Liver (tissue), 3 donors: ENCODE results near the gene ARHGAP32.

Experiments used
- ATF3 ChIP-seq: IDR thresholded peaks from 2 replicates; pipeline ENCODE4 v1.6.1; 2016; ENCODE audit warnings: antibody characterized with exemption
- CTCF ChIP-seq: fragments of 150-350 bp; IDR thresholded peaks from 2 replicates; pipeline ENCODE4 v1.5.1; 2017; ENCODE audit warnings: improper control_type of control experiment, low read depth, low read length; ENCODE audit not compliant: missing input control
- EGR1 ChIP-seq, 2 donors: IDR thresholded peaks; 2 replicates each; pipeline ENCODE4 v1.6.1; 2016 to 2018; ENCODE audit warnings: antibody characterized with exemption in 2 of 2, low read depth in 2 of 2
- GABPA ChIP-seq, 2 donors: IDR thresholded peaks in 1 of 2; conservative IDR thresholded peaks in 1 of 2; 2 replicates each; pipeline ENCODE4 v1.6.1; 2016; ENCODE audit warnings: antibody characterized with exemption in 2 of 2, mild to moderate bottlenecking in 1 of 2, moderate library complexity in 1 of 2
- HNF4A ChIP-seq, 2 donors: conservative IDR thresholded peaks; 2 replicates each; pipeline ENCODE4 v1.6.1; 2016; ENCODE audit warnings: antibody characterized with exemption in 2 of 2, mild to moderate bottlenecking in 2 of 2
- JUND ChIP-seq, 2 donors: IDR thresholded peaks; 2 replicates each; pipeline ENCODE4 v1.6.1; 2016; ENCODE audit warnings: antibody characterized with exemption in 2 of 2
- MAX ChIP-seq: IDR thresholded peaks from 2 replicates; pipeline ENCODE4 v1.6.1; 2016; ENCODE audit warnings: antibody characterized with exemption
- RAD21 ChIP-seq, 2 donors: IDR thresholded peaks; 2 replicates each; pipeline ENCODE4 v1.6.1; 2016; ENCODE audit warnings: antibody characterized with exemption in 2 of 2, mild to moderate bottlenecking in 2 of 2
- REST ChIP-seq: IDR thresholded peaks from 2 replicates; pipeline ENCODE4 v1.6.1; 2016; ENCODE audit warnings: antibody characterized with exemption, mild to moderate bottlenecking
- SP1 ChIP-seq: IDR thresholded peaks from 2 replicates; pipeline ENCODE4 v1.6.1; 2018; ENCODE audit warnings: antibody characterized with exemption, mild to moderate bottlenecking
- TAF1 ChIP-seq: conservative IDR thresholded peaks from 2 replicates; pipeline ENCODE4 v1.6.1; 2016; ENCODE audit warnings: antibody characterized with exemption, mild to moderate bottlenecking
- YY1 ChIP-seq: IDR thresholded peaks from 2 replicates; pipeline ENCODE4 v1.6.1; 2016; ENCODE audit warnings: antibody characterized with exemption, mild to moderate bottlenecking
- donor health status: healthy.
- donor health status: healthy.

- TF ChIP-seq CTCF (no peak), REST (no peak), JUND (IDR thresholded peaks at IDR 0.05) (no peak), RAD21 (IDR thresholded peaks at IDR 0.05) (no peak), HNF4A (conservative IDR thresholded peaks at IDR 0.05) (no peak), SP1 (no peak), YY1 (no peak), TAF1 (no peak), EGR1 (IDR thresholded peaks at IDR 0.05; ENCODE audit: low read depth in 2 of 2) (no peak), ATF3 (no peak), MAX (no peak), GABPA (IDR thresholded peaks at IDR 0.05 in 1 of 2, conservative IDR thresholded peaks at IDR 0.05 in 1 of 2) (no peak)
These were observed 36.4 kb downstream of the ARHGAP32 start for GRCh38 chr11:129155745-129156144.
